Hematopoietic multipotent progenitor cell treated with erythropoietin and hydrocortisone succinate and interleukin-3 and kit ligand, for 6 days (in vitro differentiated cells): ENCODE measurements around the gene HDDC2.
A peak's percentile ranks its signal among the peaks of the same experiment; 100 is the strongest.

ENCODE experiments used
- DNase-seq: peaks from one replicate; pipeline ENCODE4 v3.0.0-alpha.2; 2015

The HDDC2 gene, protein sequence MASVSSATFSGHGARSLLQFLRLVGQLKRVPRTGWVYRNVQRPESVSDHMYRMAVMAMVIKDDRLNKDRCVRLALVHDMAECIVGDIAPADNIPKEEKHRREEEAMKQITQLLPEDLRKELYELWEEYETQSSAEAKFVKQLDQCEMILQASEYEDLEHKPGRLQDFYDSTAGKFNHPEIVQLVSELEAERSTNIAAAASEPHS

DNA sequence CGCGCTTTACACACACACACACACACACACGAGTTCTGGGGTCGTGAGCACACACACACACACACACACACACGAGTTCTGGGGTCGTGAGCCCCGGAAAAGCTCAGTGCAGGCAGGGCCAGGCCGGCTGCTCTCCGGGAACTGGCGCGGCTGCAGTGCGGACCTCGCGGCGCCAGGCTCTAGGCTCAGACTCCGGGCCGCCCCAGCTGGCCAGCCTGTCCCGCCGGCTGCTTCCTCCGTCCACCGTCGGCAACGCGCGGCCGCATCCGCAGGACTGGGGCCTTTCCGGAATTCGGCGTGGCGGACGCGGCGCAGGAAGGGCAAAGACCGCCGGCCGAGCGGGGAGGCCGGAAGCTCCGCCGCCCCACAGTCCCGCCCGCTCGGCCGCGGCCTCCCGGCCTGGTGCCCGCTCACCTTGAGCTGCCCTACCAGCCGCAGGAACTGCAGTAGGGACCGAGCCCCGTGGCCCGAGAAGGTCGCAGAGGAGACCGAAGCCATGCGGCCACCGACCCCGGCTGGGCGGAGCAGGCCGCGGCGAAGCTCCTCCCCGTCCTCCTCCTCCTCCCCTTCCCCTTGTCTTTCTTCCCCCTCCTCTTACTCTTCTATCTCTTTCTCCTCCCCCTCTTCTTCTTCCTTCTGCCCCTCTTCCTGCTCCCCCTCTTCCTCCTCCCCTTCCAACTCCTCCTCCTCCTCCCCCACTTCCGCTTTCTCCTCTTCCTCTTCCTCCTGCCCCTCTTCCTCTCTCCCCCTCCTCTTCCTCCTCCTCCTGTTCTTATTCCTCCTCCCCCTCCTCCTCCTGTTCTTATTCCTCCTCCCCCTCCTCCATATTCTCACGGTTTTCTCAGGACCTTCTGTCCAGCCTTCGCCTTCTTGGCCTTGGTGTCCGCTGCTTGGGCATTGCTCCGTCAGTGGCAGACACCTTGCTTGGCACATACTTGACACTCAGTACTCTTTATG lies at the start of gene HDDC2:
HDDC2 (minus strand) TSS at position 533 of the 957 bp plus-strand sequence; CDS start at position 498, 35 bp downstream.
- DNase-seq, result peak; percentile 73

- no peak for DNase-seq
Measured at GRCh38 chr6:125346926-125347563, 45.3 kb upstream of the HDDC2 start.

GRCh38 chr6:125346201-125346925 lies 44.6 kb upstream of the HDDC2 start:
- no peak for DNase-seq

- DNase-seq, result no peak
Measured at GRCh38 chr6:125341460-125341859, 39.7 kb upstream of the HDDC2 start.

- DNase-seq, result no peak
Measured at GRCh38 chr6:125340991-125341390, 39.2 kb upstream of the HDDC2 start.

DNA sequence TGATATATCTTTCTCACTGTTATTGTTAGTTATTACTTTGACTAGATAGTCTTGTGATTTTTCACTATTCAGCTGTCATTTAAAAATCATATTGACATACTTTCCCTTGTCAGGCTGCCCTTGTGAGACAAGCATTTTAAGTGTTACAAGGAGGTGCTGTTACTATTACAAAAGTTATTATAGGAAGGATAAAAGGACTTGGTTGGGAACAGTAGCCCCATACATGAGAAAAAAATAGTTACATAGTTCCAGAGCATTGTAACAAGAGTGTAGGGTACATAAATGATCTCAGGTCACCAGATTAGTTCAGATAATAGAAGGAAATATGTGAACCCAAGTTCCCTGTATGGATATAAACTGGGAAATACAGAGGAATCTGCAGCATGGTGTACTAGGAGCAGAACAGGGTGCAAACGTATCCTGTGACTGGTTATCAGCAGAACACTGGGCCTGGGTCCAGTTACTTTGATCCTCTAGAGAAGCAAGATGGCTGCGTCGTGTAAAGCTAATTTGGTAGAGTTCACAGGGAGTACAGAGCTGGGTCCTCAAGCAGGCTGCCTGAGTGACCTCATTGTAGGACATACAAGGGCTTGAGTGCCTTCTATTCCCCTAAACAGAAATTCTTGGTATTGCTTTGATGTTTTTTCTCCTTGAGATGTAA lies 38.5 kb upstream of the HDDC2 start:
- no peak for DNase-seq

DNA sequence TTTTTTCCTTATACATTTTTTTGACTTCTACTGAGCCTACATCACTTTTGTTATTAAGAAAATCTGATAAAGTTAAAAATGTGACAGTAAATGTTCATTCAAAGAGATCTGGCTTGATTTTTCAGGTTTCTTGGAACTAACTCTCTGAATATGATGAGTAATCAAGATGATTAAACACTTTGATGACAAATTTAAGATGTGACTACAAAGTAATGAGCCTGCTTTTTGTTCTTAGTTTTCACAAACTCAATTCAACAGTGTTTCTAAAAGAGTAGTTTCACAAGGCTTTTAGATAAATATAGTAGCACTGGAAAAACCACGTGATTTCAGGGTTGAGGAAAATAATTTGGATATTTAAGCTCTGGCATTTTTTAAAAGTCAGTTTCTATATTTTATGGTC lies 37.9 kb upstream of the HDDC2 start:
- DNase-seq, result no peak

GRCh38 chr6:125338381-125338780 lies 36.6 kb upstream of the HDDC2 start:
- no peak for DNase-seq

DNA sequence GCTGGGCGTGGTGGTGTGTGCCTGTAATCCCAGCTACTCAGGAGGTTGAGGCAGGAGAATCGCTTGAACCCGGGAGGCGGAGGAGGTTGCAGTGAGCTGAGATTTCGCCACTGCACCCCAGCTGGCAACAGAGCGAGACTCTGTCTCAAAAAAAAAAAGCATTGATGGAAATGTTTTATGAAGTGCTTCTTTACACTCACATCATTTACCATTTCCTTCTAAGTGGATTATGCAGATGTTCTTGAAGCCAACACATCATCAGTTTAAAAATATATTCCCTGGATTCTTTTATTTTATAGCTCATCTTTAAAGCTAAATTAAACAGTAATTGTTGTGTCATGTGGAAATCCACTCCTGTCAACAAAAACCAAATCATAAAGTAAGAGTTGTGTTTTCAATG lies 35.9 kb upstream of the HDDC2 start:
- DNase-seq, result no peak

GRCh38 chr6:125332664-125333063 lies 30.9 kb upstream of the HDDC2 start:
- DNase-seq, result no peak

DNA sequence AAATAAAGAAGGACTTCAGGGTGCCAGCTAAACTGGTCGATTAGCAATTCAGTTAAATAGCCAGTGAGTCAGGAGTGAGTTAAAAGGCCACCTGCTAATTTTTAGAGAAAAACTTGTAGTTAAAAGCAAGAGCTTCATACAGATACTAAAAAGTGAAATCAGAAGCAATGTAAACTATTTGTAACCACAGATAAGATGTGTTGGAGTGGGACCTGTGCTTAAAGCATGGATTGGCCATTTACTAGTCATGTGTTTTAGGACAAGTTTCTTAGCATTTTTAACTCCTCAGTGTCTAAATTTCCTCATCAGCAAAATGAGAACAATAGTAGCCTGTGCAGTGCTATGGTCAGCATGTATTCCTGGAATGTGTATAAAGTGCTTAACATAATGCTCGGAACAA lies 23.8 kb upstream of the HDDC2 start:
- DNase-seq, result no peak

- DNase-seq, result no peak
Measured at GRCh38 chr6:125323376-125323775, 21.6 kb upstream of the HDDC2 start.

GRCh38 chr6:125316621-125317020 lies 14.9 kb upstream of the HDDC2 start:
- no peak for DNase-seq

GRCh38 chr6:125315548-125315947 lies 13.8 kb upstream of the HDDC2 start:
- DNase-seq, result no peak

GRCh38 chr6:125314009-125314581 lies 12.3 kb upstream of the HDDC2 start:
- DNase-seq, result peak; percentile 81

DNA sequence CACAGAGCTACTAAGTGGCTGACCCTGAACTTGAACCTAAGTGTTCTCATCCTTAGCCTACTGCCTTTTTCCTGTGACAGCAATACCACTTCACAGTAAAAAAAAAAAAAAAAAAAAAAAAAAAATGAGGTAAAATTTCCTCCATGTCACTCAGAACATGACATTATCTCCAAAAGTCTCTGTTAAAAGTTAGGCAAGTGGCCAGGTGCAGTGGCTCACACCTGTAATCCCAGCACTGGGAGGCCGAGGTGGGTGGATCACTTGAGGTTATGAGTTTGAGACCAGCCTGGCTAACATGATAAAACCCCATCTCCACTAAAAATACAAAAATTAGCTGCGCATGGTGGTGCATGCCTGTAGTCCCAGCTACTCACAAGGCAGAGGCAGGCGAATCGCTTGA lies 11.2 kb upstream of the HDDC2 start:
- no peak for DNase-seq

DNA sequence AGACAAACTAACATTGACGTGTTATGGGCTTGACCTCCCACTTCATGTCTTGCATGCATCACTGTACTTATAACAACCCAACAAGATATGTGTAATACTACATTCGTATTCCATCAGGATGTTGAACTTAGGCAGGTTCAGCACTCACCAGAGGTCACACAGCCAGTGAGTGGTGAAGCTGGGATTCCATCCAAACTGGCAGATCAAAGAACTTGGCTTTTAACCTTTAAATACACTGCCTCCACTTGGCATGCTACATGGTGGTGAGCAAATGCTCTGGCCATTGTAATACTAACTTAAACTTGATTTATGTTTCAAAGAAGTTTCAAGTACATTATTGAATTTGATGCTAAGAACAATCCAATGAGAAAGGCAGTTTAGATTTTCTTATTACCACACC lies 10.7 kb upstream of the HDDC2 start:
- DNase-seq, result no peak

DNA sequence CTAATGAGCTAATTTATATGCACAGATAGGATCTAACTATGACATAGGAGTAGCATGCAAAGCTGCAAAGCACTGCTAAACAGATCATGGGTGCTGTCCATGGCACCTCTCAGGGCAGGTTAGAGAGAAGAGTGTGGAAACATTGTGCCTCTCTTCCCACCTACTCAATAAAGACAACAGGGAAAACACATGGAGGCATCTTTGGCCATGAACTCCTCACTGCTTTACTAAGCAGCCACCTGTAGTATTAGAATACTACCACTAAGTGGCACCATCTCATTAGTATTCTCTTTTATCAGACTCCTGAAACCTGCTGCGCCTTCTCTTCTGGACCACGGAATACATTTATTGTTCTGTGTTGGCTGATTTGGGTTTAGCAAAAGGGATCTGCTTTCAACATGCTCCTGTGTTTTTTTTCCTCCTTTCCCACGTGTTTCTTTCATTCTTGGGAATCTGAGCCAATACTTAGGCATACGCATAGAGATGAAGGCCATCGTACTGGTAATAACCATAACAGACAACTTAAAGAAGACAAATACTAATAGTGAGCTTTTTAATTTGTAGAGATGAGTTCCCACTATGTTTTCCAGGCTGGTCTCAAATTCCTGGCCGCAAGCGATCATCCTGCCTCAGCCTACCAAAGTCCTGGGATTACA lies 9.4 kb upstream of the HDDC2 start:
- DNase-seq, result peak; percentile 86

DNA sequence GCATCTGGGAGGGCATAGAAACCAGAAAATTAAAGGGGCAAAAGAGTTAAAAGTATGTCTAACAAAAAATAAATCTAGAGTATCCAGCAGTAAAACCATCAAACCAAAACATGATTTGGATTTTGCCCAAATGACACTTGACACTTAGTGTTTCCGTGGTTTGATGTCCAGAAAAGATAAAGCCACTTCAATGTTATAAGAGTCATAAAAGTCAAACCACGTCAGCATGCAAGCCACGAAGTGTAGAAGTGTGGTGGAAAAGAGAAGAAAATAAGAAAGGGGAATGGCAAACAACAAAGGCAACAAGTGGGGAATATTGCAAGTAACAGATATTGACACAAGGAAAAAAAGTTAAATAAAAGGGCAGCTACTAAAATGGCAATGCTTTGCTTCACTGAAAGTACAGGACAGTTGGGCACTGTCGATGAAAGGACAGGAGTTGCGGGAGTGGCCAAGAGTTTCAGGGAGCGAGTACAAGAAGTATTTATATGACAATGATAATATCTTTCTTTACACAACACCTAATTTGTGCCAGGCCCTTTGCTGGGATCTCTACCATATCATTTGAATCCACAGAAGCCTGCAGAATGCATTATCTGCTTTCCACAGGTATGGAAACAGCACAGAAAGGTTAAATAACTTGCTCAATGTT lies 6.3 kb upstream of the HDDC2 start:
- peak; percentile 39 for DNase-seq

GRCh38 chr6:125307150-125307838 lies 5.5 kb upstream of the HDDC2 start:
- peak; percentile 65 for DNase-seq
